Ectodermal cell (in vitro differentiated cells): ENCODE measurements around the gene MAP7D2.

ENCODE experiments used
- H3K27ac ChIP-seq: 2 replicates; pipeline ENCODE4 v1.7.0; 2013; ENCODE audit warnings: mild to moderate bottlenecking, low read depth, low read length; ENCODE audit not compliant: insufficient read depth, poor library complexity, severe bottlenecking
- H3K27me3 ChIP-seq: 2 replicates; pipeline ENCODE4 v1.7.0; 2013; ENCODE audit warnings: mild to moderate bottlenecking, low read length; ENCODE audit not compliant: insufficient read depth, control insufficient read depth, poor library complexity, severe bottlenecking
- H3K36me3 ChIP-seq: one replicate; pipeline ENCODE4 v1.7.0; 2013; ENCODE audit warnings: low read length; ENCODE audit not compliant: control insufficient read depth, insufficient read depth
- H3K4me1 ChIP-seq: one replicate; pipeline ENCODE4 v1.7.0; 2013; ENCODE audit warnings: low read length; ENCODE audit not compliant: control insufficient read depth, insufficient read depth
- H3K4me3 ChIP-seq: 2 replicates; pipeline ENCODE4 v1.7.0; 2013; ENCODE audit warnings: low read depth, low read length, control low read depth; ENCODE audit not compliant: insufficient read depth
- H3K9me3 ChIP-seq: 2 replicates; pipeline ENCODE4 v1.7.0; 2013; ENCODE audit warnings: mild to moderate bottlenecking, low read length, moderate library complexity; ENCODE audit not compliant: control insufficient read depth
- WGBS, 2 experiments: methylation state at CpG; one replicate each; pipeline ENCODE4 v1.1.7; 2013; ENCODE audit warnings: missing lambda C conversion rate in 2 of 2; 5-methylcytosine and 5-hydroxymethylcytosine counted together

Gene MAP7D2

GRCh38 chrX:19986531-19986930 is 130.2 kb downstream of the MAP7D2 start:
- Histone ChIP-seq H3K36me3 (no peaks in the 10 kb centered on the region), H3K4me3 (no peak overlapping the region), H3K9me3 (no peaks in the 10 kb centered on the region), H3K27me3 (no peaks in the 10 kb centered on the region), H3K4me1 (no peaks in the 10 kb centered on the region), H3K27ac (no peak overlapping the region)
- WGBS, 2 experiments: 82 to 100% methylated on average over 2 to 3 of the region's 3 CpGs

DNA sequence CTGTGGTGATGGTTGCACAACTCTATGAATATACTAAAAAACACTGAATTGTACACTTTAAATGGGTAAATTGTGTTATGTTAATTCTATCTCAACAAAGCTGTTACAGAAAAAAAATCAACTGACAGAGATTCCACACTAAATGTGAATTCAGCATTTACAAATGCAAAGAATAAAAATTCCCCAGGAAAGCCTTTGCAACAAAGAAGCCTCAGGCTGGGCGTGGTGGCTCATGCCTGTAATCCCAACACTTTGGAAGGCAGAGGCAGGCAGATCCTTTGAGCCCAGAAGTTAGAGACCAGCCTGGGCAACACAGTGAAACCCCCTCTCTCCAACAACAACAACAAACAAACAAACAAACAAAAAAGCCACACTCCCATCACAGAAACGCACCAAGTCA is 134.8 kb downstream of the MAP7D2 start:
- 32 to 67% methylated on average over 1 to 2 of the region's 2 CpGs for WGBS, 2 experiments
- Histone ChIP-seq H3K9me3 (no peaks in the 10 kb centered on the region), H3K4me3 (no peak overlapping the region), H3K4me1 (no peaks in the 10 kb centered on the region), H3K36me3 (no peaks in the 10 kb centered on the region), H3K27ac (no peak overlapping the region), H3K27me3 (no peaks in the 10 kb centered on the region)

DNA sequence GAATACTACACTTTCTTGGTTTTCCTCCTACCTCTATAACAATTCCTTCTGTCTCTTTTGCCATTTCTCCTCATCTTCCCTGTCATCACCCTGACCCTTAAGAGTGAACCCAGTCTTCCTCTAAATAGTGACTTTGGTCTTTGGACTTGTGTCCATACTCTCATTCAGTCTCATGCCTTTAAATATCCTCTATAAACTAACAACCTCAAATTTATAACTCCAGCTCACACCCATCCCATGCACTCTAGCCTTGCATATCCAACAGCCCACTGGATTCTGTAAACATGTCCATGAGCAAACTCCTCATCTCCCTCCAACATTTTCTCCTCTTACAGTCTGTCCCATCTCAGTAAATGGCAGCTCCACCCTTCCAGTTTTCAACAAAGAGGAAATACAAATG is 140.9 kb downstream of the MAP7D2 start:
- H3K27me3 ChIP-seq: no peaks in the 10 kb centered on the region
- H3K9me3 ChIP-seq: no peaks in the 10 kb centered on the region
- no peak overlapping the region for H3K4me3 ChIP-seq
- no peaks in the 10 kb centered on the region for H3K36me3 ChIP-seq
- no peaks in the 10 kb centered on the region for H3K4me1 ChIP-seq
- no peak overlapping the region for H3K27ac ChIP-seq

- H3K4me1 ChIP-seq: no peaks in the 10 kb centered on the region
- H3K27ac ChIP-seq: no peak overlapping the region
- no peaks in the 10 kb centered on the region for H3K27me3 ChIP-seq
- no peaks in the 10 kb centered on the region for H3K9me3 ChIP-seq
- H3K36me3 ChIP-seq: no peaks in the 10 kb centered on the region
- H3K4me3 ChIP-seq: no peak overlapping the region
Observed at GRCh38 chrX:19972984-19973383, 143.7 kb downstream of the MAP7D2 start.

DNA sequence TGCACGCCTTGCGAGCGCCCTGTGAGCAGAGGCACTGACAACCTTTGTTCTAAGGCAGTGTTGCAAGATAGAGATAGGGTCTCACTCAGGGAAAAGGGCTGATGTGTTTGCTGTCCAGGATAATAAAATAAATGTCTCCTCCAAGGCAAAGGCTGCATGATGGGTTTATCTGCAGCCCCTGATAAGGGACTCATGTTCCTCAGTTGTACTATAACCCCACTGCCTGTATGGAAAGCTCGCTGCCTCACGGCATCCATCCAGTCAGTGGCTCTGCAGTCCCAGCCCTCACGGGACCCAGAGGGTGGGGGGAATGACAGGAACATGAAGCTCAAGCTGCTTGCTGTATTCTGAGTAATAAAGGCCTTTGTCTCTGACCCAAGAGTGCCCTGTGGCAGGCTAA is 148.4 kb downstream of the MAP7D2 start:
- Histone ChIP-seq H3K4me3 (no peak overlapping the region), H3K27ac (no peak overlapping the region), H3K9me3 (no peaks in the 10 kb centered on the region), H3K4me1 (no peaks in the 10 kb centered on the region), H3K27me3 (no peaks in the 10 kb centered on the region), H3K36me3 (no peaks in the 10 kb centered on the region)
- WGBS, 2 experiments: 79 to 89% methylated on average over 6 of the region's 6 CpGs

DNA sequence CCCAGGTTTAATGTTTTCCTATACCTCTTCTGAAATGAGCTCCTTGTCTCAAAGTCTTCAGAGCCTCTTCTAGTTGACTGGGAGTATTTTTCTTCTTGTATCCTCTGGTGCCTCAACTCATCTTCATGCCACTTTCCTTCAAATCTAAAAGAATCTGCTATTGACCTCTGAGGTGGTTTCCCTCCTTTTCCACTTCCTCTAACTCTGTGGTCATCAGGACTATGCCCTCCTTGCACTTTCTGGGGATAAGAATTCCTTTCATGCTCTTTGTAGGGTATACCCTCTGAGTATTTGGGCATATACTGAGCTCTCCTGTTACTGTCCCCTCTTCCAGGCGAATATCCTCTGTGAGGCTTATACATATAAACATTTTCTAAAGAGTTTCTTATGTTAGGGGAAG is 150.7 kb downstream of the MAP7D2 start:
- WGBS, 2 experiments: no CpG with 5 or more reads among the region's 1 CpG
- H3K36me3 ChIP-seq: no peaks in the 10 kb centered on the region
- no peak overlapping the region for H3K4me3 ChIP-seq
- no peaks in the 10 kb centered on the region for H3K27me3 ChIP-seq
- H3K9me3 ChIP-seq: no peaks in the 10 kb centered on the region
- H3K4me1 ChIP-seq: no peaks in the 10 kb centered on the region
- H3K27ac ChIP-seq: no peak overlapping the region

GRCh38 chrX:19964017-19964710 is 152.5 kb downstream of the MAP7D2 start:
- Histone ChIP-seq H3K36me3 (no peaks in the 10 kb centered on the region), H3K9me3 (no peaks in the 10 kb centered on the region), H3K4me1 (no peaks in the 10 kb centered on the region), H3K4me3 (no peak overlapping the region), H3K27ac (no peak overlapping the region), H3K27me3 (no peaks in the 10 kb centered on the region)
- WGBS, 2 experiments: 95 to 99% methylated on average over 7 of the region's 9 CpGs

- 91 to 96% methylated on average over 1 of the region's 1 CpG for WGBS, 2 experiments
- Histone ChIP-seq H3K27ac (no peak overlapping the region), H3K4me3 (no peak overlapping the region), H3K9me3 (no peaks in the 10 kb centered on the region), H3K36me3 (no peaks in the 10 kb centered on the region), H3K4me1 (no peaks in the 10 kb centered on the region), H3K27me3 (no peaks in the 10 kb centered on the region)
Observed at GRCh38 chrX:19960913-19961312, 155.8 kb downstream of the MAP7D2 start.

- 91 to 93% methylated on average over 4 to 6 of the region's 6 CpGs for WGBS, 2 experiments
- Histone ChIP-seq H3K27me3 (no peaks in the 10 kb centered on the region), H3K27ac (no peak overlapping the region), H3K36me3 (no peaks in the 10 kb centered on the region), H3K9me3 (no peaks in the 10 kb centered on the region), H3K4me1 (no peaks in the 10 kb centered on the region), H3K4me3 (no peak overlapping the region)
Observed at GRCh38 chrX:19958552-19959486, 157.9 kb downstream of the MAP7D2 start.

GRCh38 chrX:19956923-19957322 is 159.8 kb downstream of the MAP7D2 start:
- Histone ChIP-seq H3K27ac (no peak overlapping the region), H3K27me3 (no peaks in the 10 kb centered on the region), H3K36me3 (no peaks in the 10 kb centered on the region), H3K4me1 (no peaks in the 10 kb centered on the region), H3K4me3 (no peak overlapping the region), H3K9me3 (no peaks in the 10 kb centered on the region)
- 91 to 94% methylated on average over 4 of the region's 6 CpGs for WGBS, 2 experiments
